ENCODE measurements around the gene MAP7D2.

GRCh38 chrX:20151689-20152088 lies 35.0 kb upstream of the MAP7D2 start:
- TF ChIP-seq, protein P1, sequence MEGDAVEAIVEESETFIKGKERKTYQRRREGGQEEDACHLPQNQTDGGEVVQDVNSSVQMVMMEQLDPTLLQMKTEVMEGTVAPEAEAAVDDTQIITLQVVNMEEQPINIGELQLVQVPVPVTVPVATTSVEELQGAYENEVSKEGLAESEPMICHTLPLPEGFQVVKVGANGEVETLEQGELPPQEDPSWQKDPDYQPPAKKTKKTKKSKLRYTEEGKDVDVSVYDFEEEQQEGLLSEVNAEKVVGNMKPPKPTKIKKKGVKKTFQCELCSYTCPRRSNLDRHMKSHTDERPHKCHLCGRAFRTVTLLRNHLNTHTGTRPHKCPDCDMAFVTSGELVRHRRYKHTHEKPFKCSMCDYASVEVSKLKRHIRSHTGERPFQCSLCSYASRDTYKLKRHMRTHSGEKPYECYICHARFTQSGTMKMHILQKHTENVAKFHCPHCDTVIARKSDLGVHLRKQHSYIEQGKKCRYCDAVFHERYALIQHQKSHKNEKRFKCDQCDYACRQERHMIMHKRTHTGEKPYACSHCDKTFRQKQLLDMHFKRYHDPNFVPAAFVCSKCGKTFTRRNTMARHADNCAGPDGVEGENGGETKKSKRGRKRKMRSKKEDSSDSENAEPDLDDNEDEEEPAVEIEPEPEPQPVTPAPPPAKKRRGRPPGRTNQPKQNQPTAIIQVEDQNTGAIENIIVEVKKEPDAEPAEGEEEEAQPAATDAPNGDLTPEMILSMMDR (IDR thresholded peaks at IDR 0.05) = no peak
- no peak for TF ChIP-seq POLR2AphosphoS5 (IDR thresholded peaks at IDR 0.05)

Data from breast epithelium (tissue), 3 donors.